Epidermal melanocyte (primary cell): ENCODE results near the gene FSD2.
A peak's percentile ranks its signal among the peaks of the same experiment; 100 is the strongest.

ENCODE experiments used
- DNase-seq: peaks from one replicate; pipeline ENCODE4 v3.0.0; 2011; ENCODE audit warnings: low spot score; ENCODE audit not compliant: insufficient read length

Gene FSD2

GRCh38 chr15:82805994-82806406, at the start of gene FSD2:
FSD2 (minus strand) TSS chr15:82806069; CDS start chr15:82787390, 18,679 bp downstream.
- DNase-seq, result no peak

GRCh38 chr15:82854554-82854953, 48.7 kb upstream of the FSD2 start:
- DNase-seq, result no peak

GRCh38 chr15:82852941-82853561, 47.2 kb upstream of the FSD2 start:
- no peak for DNase-seq

GRCh38 chr15:82851981-82852511, 46.2 kb upstream of the FSD2 start:
- DNase-seq, result no peak

GRCh38 chr15:82851306-82851850, 45.5 kb upstream of the FSD2 start:
- DNase-seq, result no peak

GRCh38 chr15:82850731-82851130, 44.9 kb upstream of the FSD2 start:
- peak; percentile 44 for DNase-seq

GRCh38 chr15:82849556-82850512, 44.0 kb upstream of the FSD2 start:
- DNase-seq, result no peak

GRCh38 chr15:82848241-82848993, 42.5 kb upstream of the FSD2 start:
- no peak for DNase-seq

- no peak for DNase-seq
These were observed 41.8 kb upstream of the FSD2 start for GRCh38 chr15:82847703-82848102.

GRCh38 chr15:82846621-82847020, 40.8 kb upstream of the FSD2 start:
- DNase-seq, result no peak

- no peak for DNase-seq
These were observed 39.8 kb upstream of the FSD2 start for GRCh38 chr15:82845686-82846085.

GRCh38 chr15:82843566-82843965, 37.7 kb upstream of the FSD2 start:
- no peak for DNase-seq

GRCh38 chr15:82840166-82840565, 34.3 kb upstream of the FSD2 start:
- no peak for DNase-seq

GRCh38 chr15:82839136-82839535, 33.3 kb upstream of the FSD2 start:
- no peak for DNase-seq

GRCh38 chr15:82838096-82838735, 32.3 kb upstream of the FSD2 start:
- DNase-seq, result no peak

GRCh38 chr15:82835391-82835917, 29.6 kb upstream of the FSD2 start:
- DNase-seq, result no peak

- DNase-seq, result no peak
These were observed 27.5 kb upstream of the FSD2 start for GRCh38 chr15:82833362-82833682.

GRCh38 chr15:82832601-82833361, 26.9 kb upstream of the FSD2 start:
- peak; percentile 59 for DNase-seq

- DNase-seq, result no peak
These were observed 26.2 kb upstream of the FSD2 start for GRCh38 chr15:82831894-82832600.
